GM21381 (cell line): Measurements from ENCODE around the gene MYBPHL.
A peak's percentile ranks its signal among the peaks of the same experiment; 100 is the strongest.

Experiments used
- ATAC-seq: cut with Tn5 transposase; IDR thresholded peaks from one replicate; pipeline ENCODE4 v1.9.1; 2021; ENCODE audit warnings: mild to moderate bottlenecking, moderate library complexity; ENCODE audit not compliant: unreplicated experiment

MYBPHL gene

DNA sequence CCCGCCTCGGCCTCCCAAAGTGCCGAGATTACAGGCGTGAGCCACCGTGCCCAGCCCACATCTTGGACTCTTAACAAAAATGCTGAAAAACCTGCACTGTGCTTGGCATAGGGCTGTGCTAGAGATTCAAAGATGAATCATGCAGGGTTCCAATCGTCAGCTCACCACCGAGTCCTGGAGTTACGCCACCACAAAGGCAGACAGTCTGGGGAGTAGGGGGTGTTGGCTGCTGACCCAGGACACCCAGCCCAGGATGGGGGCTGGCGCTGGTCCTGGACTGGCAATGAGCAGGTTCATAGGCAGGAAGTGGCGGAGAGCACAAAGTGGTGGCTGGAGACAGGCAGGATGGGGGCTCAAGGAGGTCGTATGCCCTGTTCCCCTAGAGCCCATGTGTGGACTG is 39.8 kb downstream of the MYBPHL start:
- no peak for ATAC-seq

DNA sequence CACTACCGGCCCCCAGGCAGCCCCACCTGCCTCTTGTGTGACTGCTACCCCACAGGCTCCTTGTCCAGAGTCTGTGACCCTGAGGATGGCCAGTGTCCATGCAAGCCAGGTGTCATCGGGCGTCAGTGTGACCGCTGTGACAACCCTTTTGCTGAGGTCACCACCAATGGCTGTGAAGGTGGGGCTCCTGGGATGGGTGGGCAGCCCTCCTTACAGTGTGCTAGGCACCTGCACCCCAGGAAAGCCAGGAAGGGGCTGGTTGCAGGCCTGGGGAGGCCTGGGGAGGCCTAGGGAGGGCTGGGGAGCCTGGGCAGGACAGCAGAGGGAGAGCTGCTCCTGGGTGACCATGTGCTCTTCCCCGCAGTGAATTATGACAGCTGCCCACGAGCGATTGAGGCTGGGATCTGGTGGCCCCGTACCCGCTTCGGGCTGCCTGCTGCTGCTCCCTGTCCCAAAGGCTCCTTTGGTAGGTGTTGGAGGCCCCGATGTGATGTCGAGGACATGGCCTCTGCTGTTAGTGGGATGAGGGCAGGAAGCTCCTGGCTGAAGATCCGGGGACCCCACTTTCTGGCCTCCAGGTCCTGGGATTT is 41.0 kb downstream of the MYBPHL start:
- ATAC-seq: no peak

DNA sequence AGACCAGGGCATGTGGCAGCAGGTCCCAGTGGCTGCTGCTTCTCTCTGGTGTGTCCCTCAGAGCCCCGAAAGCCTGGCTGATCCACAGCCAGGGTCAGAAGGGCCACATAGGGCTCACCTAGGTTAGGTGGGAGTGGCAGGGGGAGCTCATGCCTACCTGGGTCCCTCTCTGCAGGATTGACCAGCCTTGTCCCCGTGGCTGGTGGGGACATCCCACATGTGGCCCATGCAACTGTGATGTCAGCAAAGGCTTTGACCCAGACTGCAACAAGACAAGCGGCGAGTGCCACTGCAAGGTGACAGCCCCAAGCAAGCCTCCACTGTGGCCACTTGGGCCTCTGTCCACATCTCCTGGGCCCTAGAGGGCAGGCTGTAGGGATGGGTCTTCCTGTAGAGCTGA is 41.8 kb downstream of the MYBPHL start:
- no peak for ATAC-seq

DNA sequence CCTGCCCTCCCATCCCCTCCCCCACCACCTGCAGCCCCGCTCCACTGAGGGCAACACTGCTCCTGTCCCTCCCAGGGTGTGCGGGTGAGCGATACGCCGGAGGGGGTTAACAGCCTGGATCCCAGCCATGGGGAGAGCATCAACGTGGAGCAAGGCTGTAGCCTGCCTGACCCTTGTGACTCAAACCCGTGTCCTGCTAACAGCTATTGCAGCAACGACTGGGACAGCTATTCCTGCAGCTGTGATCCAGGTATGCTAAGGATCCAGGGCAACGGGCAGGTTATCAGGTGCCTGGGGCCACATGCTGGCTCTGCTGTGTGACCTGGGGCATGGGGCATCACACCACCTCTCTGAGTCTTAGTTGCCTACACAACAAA is 42.4 kb downstream of the MYBPHL start:
- no peak for ATAC-seq

DNA sequence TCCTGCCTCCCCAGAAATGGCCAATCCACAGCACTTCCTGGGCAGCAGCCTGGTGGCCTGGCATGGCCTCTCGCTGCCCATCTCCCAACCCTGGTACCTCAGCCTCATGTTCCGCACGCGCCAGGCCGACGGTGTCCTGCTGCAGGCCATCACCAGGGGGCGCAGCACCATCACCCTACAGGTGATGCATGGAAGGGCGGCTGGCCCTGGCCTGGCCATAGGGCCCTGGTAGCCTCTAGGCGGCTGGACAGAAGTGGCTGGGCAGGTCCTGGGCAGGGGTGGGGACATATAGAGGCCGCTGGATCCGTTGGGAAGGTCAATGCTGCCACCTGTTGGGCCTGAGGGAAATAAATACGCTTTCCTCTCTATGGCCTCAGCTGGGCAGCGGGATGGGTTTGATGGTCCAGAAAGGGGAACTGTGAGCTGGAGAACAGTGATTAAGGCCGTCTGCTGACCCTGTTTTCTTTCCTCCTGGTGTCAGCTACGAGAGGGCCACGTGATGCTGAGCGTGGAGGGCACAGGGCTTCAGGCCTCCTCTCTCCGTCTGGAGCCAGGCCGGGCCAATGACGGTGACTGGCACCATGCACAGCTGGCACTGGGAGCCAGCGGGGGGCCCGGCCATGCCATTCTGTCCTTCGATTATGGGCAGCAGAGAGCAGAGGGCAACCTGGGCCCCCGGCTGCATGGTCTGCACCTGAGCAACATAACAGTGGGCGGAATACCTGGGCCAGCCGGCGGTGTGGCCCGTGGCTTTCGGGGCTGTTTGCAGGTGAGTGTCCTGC is 43.0 kb downstream of the MYBPHL start:
- peak; percentile 73 for ATAC-seq

DNA sequence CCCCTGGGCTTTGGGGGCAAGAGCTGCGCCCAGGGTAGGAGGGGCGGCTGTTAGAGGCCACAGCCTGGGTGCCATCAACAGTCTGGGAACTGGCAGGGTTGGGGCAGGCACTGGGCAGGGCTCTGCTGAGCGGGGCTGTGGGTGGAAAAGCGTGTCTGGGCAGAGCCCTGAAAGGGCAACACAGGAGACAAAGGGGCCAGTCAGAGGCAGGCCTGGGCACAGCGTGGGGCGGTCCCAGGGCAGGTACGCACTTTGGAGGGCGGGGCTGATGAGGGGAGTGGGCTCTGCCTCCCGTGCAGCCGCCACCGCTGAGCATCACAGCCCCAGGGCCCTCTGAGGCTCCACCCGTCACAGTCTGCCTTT is 43.6 kb downstream of the MYBPHL start:
- no peak for ATAC-seq

DNA sequence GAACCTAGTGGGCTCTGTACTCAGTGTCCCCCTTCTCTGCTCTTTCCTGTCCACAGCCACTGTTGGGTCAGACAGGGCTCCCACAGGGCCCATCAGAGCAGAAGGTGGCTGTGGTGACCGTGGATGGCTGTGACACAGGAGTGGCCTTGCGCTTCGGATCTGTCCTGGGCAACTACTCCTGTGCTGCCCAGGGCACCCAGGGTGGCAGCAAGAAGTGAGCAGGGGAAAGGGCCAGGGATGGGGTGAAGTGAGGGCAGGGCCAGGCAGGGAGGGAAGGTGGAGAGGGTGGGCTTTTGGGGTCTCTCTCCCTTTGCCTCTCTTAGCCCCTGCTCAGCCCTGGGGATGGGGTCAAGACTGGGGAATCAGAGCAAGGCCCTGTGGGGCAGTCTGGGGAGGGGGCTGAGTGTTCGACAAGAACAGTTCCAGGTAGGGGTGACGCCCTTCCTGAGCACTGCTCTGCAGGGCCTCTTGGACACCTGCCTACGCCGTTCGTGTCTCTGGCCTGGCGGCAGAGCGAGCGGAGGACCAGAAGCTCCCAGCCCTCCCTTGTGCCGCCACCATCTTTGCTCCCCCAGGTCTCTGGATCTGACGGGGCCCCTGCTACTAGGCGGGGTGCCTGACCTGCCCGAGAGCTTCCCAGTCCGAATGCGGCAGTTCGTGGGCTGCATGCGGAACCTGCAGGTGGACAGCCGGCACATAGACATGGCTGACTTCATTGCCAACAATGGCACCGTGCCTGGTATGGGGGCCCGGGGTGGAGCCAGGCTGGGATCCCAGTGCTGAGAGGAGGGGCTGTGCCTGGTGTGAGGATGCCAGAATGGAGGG is 44.4 kb downstream of the MYBPHL start:
- ATAC-seq: no peak

DNA sequence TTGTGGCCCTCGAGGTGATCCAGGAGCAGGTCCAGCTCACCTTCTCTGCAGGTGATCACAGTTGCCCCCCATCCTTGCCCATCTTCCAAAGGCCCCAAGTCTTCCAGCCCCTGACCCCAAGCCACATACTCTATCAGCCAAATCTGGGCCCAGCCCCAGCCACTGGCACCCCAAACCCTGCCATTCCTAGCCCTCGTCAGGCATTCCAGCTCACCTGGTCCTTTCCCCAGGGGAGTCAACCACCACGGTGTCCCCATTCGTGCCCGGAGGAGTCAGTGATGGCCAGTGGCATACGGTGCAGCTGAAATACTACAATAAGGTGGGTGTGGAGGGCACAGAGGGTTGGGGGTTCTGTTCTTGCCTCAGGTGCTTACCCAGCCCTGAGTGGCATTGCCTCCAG is 45.2 kb downstream of the MYBPHL start:
- ATAC-seq: no peak

DNA sequence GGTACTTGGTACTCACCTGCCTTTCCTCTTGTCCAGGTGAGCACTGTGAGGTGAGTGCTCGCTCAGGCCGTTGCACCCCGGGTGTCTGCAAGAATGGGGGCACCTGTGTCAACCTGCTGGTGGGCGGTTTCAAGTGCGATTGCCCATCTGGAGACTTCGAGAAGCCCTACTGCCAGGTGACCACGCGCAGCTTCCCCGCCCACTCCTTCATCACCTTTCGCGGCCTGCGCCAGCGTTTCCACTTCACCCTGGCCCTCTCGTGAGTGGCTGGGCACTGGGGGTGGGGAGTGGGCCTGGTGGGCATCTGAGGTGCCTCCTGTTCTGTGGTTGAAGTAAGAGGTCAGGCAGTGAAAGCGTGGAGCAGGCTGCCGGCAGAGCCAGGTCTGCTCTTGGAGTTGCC is 45.8 kb downstream of the MYBPHL start:
- ATAC-seq: no peak

DNA sequence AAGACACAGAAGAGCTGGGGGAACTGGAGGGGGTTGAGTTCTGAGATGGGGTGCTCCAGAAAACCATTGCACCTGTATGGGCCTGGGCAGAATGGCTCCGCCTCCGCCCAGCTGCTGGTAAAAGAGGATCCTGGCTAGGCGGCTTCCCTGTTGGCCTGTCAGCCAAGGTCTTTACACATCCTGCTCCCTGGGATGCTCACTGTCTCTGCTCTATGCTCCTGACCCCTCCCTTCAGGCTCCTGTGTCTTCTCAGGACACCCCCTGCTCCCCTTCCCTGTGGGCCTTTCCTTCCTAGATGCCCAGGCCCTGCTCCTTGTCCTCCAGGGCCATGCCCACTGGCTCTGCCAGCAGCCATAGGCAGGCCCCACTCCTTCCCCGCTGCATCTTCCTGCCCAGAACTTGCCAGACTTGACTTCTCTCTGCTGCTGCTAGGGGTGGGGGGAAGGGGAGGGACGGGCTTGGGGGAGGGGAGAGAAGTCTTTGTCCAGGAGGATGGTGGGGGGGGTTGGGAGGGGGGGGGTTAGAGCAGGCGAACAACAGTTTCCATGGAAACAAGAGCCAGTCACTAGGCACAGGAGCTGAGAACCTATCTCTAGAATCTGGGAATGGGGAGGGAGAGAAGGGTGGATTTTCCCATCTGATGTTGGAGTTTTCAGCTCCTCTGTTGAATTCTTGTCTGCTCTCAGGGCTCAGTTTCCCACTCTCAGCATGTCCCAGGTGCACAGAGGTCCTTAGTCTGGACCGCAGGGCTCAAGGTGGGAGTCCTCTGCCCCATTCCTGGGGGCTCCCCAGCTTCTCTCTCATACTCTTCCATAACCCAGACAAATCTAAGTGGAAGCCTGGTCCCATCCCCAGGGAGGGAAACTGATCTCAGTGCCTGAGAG is 46.9 kb downstream of the MYBPHL start:
- no peak for ATAC-seq

DNA sequence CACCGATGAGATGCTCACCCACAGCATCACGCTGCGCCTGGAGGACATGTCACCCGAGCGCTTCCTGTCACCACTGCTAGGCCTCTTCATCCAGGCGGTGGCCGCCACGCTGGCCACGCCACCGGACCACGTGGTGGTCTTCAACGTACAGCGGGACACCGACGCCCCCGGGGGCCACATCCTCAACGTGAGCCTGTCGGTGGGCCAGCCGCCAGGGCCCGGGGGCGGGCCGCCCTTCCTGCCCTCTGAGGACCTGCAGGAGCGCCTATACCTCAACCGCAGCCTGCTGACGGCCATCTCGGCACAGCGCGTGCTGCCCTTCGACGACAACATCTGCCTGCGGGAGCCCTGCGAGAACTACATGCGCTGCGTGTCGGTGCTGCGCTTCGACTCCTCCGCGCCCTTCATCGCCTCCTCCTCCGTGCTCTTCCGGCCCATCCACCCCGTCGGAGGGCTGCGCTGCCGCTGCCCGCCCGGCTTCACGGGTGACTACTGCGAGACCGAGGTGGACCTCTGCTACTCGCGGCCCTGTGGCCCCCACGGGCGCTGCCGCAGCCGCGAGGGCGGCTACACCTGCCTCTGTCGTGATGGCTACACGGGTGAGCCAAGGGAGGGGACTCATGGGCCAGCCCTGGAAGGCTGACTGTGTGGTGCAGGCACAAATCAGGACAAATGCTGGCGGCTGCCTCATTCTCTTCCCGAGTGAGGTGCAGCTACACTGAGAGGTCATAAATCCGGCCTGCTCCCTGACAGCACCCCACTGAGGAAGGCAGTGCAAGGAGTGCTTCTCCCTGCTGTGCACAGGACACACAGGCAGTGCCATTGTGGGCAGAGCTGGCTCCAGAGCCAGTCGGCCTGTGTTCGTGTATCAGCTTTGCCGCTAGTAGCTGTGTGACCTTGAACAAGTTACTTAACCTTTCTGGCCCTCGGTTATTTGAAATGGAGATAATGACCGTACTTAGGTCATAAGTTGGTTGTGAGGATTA is 48.0 kb downstream of the MYBPHL start:
- ATAC-seq: no peak

DNA sequence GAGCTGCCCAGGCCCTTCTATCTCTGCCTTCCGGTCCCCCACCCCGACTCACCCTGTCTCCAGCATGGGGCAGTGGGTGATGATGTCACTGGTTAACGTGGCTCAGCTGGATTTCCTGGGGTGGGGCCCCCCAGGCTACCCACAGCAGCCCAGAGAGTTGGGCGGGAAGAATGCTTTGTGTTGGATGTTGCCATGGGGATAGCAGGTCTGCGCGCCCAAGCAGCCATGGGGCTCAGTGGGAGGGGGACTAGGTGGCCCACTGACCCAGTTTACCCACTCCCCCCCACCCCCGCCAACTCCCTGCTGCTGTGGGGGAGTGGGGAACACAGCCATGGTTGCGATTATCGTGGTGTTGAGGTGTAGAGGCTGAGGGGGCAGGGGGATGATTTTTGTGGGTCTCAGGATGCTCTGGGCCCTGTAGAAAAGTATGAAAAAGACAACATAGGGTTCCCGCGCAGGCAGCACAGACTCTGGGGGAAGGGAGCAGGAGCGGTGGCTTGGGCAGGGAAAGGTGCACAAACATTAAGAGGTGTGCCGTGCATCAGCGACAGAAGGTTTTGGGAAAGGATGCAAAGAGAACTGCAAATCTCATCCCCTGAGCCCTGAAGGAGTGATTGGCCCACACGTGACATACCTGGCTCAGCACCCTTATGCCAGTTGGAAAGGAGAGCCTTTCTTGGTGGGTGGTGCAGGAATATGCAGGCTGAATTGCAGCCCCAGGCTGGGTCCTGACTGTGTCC is 49.0 kb downstream of the MYBPHL start:
- ATAC-seq: no peak

DNA sequence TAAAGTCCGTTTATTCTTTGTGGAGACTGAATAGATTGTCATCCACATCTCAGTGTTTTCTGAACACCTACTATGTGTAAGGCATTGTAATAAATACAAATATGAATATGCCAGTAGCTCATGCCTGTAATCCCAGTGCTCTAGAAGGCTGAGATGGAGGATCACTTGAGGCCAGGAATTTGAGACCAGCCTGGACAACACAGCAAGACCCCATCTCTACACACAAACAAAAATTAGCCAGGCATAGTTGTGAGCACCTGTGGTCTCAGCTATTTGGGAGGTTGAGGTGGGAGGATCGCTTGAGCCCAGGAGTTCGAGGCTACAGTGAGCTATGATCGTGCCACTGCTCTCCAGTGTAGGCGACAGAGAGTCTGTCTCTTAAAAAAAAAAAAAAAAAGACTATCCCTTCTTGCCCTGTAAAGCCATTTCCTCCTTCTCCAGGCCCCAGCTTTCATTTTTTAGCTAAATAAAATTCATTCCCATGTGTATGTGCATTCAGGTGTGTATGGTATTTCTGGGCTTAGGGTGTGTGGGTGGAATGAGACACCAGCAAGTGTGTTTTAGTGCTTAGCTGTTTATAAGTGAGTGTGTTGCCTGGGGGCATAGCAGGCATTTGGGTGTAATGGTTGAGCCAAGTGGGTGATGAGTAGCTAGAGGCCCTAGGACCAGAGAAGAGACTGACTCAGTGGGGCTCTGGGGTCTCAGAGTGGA is 49.7 kb downstream of the MYBPHL start:
- no peak for ATAC-seq

DNA sequence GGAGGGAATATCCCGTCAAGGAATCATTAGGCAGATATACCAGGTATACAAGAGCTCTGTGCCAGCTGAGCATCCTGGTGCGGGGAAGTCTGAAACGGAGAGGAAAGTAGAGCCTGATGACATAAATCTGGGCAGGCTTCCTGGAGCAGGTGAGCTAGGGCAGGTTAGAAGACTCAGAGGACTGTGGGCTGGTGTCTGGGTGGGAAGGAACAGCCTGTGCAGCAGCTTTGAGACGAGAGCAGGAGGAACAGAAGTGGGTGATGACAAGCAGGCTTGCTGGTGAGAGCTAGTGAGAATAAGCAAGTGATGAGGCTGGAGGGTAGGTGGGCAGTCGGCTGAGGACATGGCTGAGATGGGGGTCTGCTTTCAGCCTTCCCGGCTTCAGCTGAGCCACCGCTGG is 50.7 kb downstream of the MYBPHL start:
- no peak for ATAC-seq

DNA sequence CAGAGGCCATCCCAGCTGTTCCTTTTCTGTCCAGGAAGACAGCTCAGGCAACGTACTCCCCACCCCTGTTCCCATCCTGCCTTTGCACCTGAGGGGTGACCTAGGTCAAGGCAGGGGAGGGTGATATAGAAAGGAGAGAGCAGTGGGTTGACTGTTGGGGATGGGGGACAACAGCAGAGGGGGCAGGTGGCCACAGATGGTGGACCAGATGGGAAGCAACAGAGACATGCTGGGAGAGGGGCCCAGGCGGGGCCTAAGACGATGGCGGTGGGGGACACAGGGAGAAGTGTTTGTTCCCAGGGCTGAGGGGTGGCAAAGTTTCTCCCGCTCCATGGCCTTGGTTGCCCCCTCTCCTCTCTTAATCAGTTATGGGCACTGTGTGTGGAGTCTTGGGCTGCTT is 51.1 kb downstream of the MYBPHL start:
- no peak for ATAC-seq

DNA sequence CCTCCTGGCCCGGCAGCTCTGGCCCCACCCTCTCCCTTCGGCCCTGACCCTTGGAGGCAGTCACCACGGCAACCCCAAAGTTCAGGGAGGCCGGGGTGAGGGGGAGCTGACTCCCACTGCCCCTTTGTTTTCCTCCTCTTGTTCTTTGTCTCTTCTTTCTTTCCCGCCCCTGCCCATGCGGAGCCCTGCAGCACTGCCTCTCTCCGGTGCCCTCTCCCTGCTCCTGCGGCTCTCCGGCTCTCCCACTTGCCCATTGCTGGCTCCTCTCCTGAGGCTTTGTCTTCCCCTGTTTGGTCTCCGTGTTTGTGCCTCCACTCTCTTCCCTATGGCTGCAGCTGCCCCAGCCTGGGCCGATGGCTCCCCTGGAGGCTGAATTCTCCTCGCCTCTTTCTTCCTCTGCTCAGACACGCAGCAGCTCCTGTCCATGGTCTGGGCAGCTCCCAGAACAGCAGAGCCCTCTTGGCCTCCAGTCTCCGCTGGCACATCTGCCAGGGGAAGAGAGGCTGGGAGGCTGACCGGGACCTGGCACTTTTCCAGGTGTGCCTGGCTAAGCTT is 51.6 kb downstream of the MYBPHL start:
- ATAC-seq: no peak

DNA sequence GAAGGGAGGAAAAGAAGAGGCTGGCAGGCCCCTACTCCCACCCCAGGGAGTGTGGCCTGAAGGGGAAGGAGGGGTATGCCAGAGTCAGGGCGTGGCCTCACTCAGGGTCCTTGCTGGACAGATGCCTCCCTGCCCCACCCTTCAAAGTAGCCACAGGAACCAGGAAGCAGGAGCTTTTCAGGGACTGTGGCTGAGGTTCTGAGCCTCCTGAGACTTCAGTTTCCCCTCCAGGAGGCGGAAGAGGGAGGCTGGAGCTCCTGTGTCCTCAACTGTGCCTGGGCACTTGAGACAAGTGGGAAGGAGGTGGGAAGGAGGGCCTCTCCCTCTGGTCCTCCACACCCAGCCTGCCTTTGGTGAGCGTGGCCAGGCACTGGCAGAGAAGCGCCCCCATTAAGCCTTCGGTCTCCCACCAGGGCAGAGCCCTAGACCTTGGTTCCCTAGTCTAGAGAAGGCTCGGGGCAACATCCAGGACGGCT is 52.2 kb downstream of the MYBPHL start:
- ATAC-seq: no peak
